Smooth muscle cell (in vitro differentiated cells): ENCODE data around the gene CCDC181. TPM values are rescaled to one million over a fixed set of nuclear protein-coding genes. Genes with fewer than 3 reads are reported as not detected.

Source experiments
- DNase-seq: peaks from one replicate; lab custom pipeline; 2025; ENCODE audit not compliant: unreplicated experiment; lab: John Stamatoyannopoulos, UW
- H2AFZ ChIP-seq: fragments of 200-600 bp; sonication (generic); 2 replicates; pipeline ENCODE4 v1.6.0; 2016; ENCODE audit warnings: antibody characterized with exemption, low read depth, mild to moderate bottlenecking
- H3F3A ChIP-seq: fragments of 200-600 bp; sonication (generic); 2 replicates; pipeline ENCODE4 v1.6.0; 2017; ENCODE audit warnings: antibody characterized with exemption, low read depth
- H3K27ac ChIP-seq: fragments of 200-600 bp; sonication (generic); 2 replicates; pipeline ENCODE4 v1.5.1; 2016; ENCODE audit warnings: low read depth, mild to moderate bottlenecking
- H3K27me3 ChIP-seq: fragments of 200-600 bp; sonication (generic); 2 replicates; pipeline ENCODE4 v1.6.1; 2016; ENCODE audit warnings: low read depth, mild to moderate bottlenecking
- H3K36me3 ChIP-seq: fragments of 200-600 bp; sonication (generic); 2 replicates; pipeline ENCODE4 v1.5.1; 2016; ENCODE audit warnings: low read depth
- H3K4me1 ChIP-seq: fragments of 200-600 bp; sonication (generic); 2 replicates; pipeline ENCODE4 v1.5.1; 2016; ENCODE audit warnings: low read depth
- H3K4me2 ChIP-seq: fragments of 200-600 bp; sonication (generic); 2 replicates; pipeline ENCODE4 v1.6.0; 2016; ENCODE audit warnings: mild to moderate bottlenecking
- H3K4me3 ChIP-seq: fragments of 200-600 bp; sonication (generic); 2 replicates; pipeline ENCODE4 v1.5.1; 2016; ENCODE audit warnings: mild to moderate bottlenecking
- H3K79me2 ChIP-seq: fragments of 200-600 bp; sonication (generic); 2 replicates; pipeline ENCODE4 v1.6.0; 2016; ENCODE audit warnings: low read depth, mild to moderate bottlenecking
- H3K9ac ChIP-seq: fragments of 200-600 bp; sonication (generic); 2 replicates; pipeline ENCODE4 v1.6.0; 2016; ENCODE audit warnings: low read depth
- H3K9me3 ChIP-seq: fragments of 200-600 bp; sonication (generic); replicated peaks from 2 replicates; pipeline ENCODE4 v1.5.1; 2016; ENCODE audit warnings: low read depth
- H4K20me1 ChIP-seq: fragments of 200-600 bp; sonication (generic); 2 replicates; pipeline ENCODE4 v1.6.0; 2016; ENCODE audit warnings: low read depth
- CTCF ChIP-seq: fragments of 200-600 bp; sonication (generic); IDR thresholded peaks from 2 replicates; pipeline ENCODE4 v1.5.1; 2017; ENCODE audit warnings: borderline replicate concordance, mild to moderate bottlenecking, antibody characterized with exemption; ENCODE audit not compliant: insufficient read depth, poor library complexity, severe bottlenecking
- WGBS: methylation state at CpG from one replicate; pipeline ENCODE4 v1.1.7; 2016; ENCODE audit warnings: low lambda C conversion rate; 5-methylcytosine and 5-hydroxymethylcytosine counted together
- polyA plus RNA-seq: library from polyadenylated mRNA; unstranded; fragments of >200 nt; fragmentation: Nextera tagmentation; extraction: Ambion mirVana; gene quantifications from 2 replicates; pipeline ENCODE4 v1.2.1, GENCODE V29; 2016
- total RNA-seq: library from RNA; depleted of rRNA; stranded (reverse); fragments of >200 nt; gene quantifications from 2 replicates; pipeline ENCODE4 v1.2.3, GENCODE V29; 2014

The CCDC181 gene
- total and polyA plus RNA-seq, 2 experiments from 2014 or later = 1.3 to 1.5 TPM

GRCh38 chr1:169472738-169473137 lies 45.5 kb upstream of the CCDC181 start:
- DNase-seq = no peak
- no peak for TF ChIP-seq CTCF
- WGBS = 97% methylated on average over 3 of the region's 3 CpGs

GRCh38 chr1:169468982-169469381 lies 41.7 kb upstream of the CCDC181 start:
- Histone ChIP-seq H3K4me2 (no peak overlapping the region), H3K9me3 (no peaks in the 10 kb centered on the region), H3K27ac (no peak overlapping the region), H4K20me1 (peaks cover 23% of the 10 kb centered on the region), H2AFZ (no peak overlapping the region), H3K79me2 (peaks cover 5% of the 10 kb centered on the region), H3K36me3 (peaks cover 6% of the 10 kb centered on the region), H3K27me3 (no peaks in the 10 kb centered on the region), H3K4me3 (no peak overlapping the region), H3K4me1 (no peaks in the 10 kb centered on the region), H3F3A (no peaks in the 10 kb centered on the region), H3K9ac (no peak overlapping the region)
- DNase-seq = no peak
- TF ChIP-seq CTCF = no peak

More at GRCh38 chr1:169472738-169473137, 45.5 kb upstream of the CCDC181 start:
- no peak overlapping the region for H3K27ac ChIP-seq
- H2AFZ ChIP-seq = no peak overlapping the region
- no peaks in the 10 kb centered on the region for H3K27me3 ChIP-seq
- H3K79me2 ChIP-seq = peaks cover 21% of the 10 kb centered on the region
- H3K9ac ChIP-seq = no peak overlapping the region
- no peaks in the 10 kb centered on the region for H3K9me3 ChIP-seq
- H3K4me3 ChIP-seq = no peak overlapping the region
- peaks cover 6% of the 10 kb centered on the region for H3K36me3 ChIP-seq
- peaks cover 43% of the 10 kb centered on the region for H4K20me1 ChIP-seq
- peaks cover 11% of the 10 kb centered on the region for H3K4me1 ChIP-seq
- H3K4me2 ChIP-seq = no peak overlapping the region
- no peaks in the 10 kb centered on the region for H3F3A ChIP-seq

- no peaks in the 10 kb centered on the region for H3K79me2 ChIP-seq
- H3K4me2 ChIP-seq = no peak overlapping the region
- peak; percentile 34 for TF ChIP-seq CTCF
- no peaks in the 10 kb centered on the region for H3K4me1 ChIP-seq
- peaks cover 6% of the 10 kb centered on the region for H3K36me3 ChIP-seq
- WGBS = 88% methylated on average over 8 of the region's 8 CpGs
- no peak overlapping the region for H3K4me3 ChIP-seq
- no peaks in the 10 kb centered on the region for H3K9me3 ChIP-seq
- H3F3A ChIP-seq = no peaks in the 10 kb centered on the region
- no peak overlapping the region for H3K9ac ChIP-seq
- H3K27me3 ChIP-seq = no peaks in the 10 kb centered on the region
- DNase-seq = no peak
- peaks cover 23% of the 10 kb centered on the region for H4K20me1 ChIP-seq
- H3K27ac ChIP-seq = no peak overlapping the region
- H2AFZ ChIP-seq = no peak overlapping the region
Observed at GRCh38 chr1:169466259-169467230, 39.3 kb upstream of the CCDC181 start.
